GM18870 (cell line): ENCODE results near the gene MICAL2.

Experiments
- ATAC-seq: cut with Tn5 transposase; IDR thresholded peaks from one replicate; pipeline ENCODE4 v1.9.1; 2021; ENCODE audit warnings: moderate library complexity; ENCODE audit not compliant: unreplicated experiment

The MICAL2 gene

DNA sequence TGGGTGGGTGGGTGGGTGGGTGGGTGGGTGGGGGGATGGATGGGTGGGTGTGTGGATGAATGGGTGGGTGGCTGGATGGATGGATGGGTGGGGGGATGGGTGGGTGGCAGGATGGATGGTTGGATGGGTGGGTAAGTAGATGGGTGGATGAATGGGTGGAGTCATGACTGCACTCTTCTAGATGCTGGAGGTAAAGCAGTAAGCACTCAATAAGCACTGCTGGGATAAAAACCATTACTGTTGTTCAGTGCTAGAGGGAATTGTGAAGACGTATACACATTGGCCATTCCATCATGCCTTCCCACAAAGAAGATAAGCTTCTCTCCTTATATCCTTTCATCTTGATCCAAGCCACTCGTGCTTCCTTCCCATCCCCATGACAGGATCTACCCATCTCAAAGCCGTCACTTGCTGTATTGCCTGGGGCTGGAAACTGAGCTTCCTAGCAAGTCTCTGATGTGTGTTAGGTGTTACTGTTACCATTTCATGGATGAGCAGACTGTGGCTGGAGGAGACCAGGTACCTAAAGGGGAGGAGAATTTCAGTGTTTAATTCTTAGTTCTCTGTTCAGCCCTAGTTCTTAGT lies 74.8 kb downstream of the MICAL2 start:
- no peak for ATAC-seq

DNA sequence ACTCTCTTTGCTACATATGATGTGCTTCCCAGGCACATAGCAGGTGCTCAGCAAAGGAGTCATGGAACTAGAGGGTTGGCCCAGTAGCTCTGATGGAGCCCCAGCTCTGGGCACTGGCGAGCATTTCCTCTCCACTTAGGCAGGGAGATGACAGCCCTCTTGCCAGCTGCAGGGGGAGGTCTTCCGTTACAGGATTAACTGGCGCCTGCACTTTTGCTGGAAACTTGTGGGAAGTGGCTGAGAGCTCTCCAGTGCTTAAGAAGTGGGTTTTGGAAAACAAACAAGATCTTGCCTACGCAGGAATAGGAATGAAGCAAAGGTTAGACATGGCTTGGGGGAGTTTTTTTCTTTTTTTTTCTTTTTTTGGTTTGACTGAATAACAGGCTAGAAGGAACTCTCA lies 75.5 kb downstream of the MICAL2 start:
- no peak for ATAC-seq

DNA sequence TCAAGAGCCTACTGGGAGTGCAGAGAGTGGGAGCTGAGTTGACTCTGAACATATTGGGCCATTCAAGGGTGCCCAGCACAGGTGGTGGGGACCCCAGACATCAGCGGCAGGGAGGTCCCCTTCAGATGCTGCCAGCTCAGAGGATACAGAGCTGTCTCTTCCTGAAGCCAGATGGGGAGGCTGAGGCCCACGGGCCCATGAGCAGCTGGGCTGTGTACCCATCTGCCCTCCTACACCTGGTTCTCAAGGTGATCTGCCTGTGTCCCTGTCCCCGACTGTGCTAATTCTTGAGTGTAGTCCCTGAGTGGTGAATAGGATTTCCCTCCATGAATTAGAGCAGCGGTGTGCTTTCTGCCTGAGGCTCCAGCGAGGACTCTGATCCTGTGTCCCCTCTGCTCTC lies 76.3 kb downstream of the MICAL2 start:
- no peak for ATAC-seq

DNA sequence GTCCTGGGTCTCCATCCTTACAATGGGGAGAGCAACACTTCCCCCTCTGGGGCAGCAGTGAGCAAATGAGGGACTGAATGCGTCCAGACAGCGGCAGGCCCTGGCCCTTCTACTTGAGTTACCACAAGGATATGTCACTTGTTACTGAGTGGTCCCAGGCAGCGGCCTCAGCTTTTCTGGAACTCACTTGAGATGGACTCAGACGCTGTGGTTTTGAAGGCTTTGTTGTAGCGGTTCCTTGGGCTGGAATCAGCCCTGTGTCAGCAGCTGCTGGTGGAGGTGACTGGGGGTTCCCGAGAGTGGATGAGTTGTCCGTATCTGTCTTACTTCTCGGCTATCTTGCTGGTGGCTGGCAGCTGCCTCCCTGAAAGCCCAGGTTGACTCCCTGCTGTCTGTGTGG lies 77.0 kb downstream of the MICAL2 start:
- ATAC-seq, result no peak

DNA sequence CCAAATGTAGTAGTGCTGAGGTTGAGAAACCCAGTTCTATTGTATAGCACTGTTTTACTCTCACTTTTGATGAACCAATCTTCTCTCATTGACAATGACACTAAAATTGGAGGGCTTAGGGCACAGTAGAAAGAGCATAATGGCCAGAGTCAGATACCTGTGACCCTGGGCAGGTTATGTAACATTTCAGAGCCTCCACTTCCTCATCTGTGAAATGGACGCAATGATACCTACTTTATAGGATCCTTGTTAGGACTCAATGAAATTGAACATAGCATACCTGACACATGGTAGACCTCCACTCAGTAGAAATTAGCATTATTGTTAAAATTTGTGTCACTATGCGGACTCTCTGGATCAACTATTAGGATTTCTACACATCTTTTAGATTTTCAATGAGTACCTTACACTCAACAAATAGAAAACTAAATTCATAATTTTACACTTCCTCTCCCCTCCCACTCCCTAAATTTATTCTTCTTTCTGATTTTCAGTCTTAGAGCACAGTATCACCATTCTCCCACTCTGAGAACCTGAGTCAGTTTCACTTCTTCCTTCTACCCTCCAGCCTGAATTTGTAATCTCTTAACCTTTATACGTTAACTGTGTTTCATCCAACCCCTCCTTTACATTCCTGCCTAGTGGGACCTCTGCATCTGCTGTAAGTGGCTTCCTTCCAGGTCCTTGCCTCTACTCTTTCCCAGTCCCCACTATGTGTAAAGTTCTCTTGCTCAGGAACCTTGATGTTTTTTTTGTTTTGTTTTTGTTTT lies 78.3 kb downstream of the MICAL2 start:
- peak; percentile 81 for ATAC-seq

DNA sequence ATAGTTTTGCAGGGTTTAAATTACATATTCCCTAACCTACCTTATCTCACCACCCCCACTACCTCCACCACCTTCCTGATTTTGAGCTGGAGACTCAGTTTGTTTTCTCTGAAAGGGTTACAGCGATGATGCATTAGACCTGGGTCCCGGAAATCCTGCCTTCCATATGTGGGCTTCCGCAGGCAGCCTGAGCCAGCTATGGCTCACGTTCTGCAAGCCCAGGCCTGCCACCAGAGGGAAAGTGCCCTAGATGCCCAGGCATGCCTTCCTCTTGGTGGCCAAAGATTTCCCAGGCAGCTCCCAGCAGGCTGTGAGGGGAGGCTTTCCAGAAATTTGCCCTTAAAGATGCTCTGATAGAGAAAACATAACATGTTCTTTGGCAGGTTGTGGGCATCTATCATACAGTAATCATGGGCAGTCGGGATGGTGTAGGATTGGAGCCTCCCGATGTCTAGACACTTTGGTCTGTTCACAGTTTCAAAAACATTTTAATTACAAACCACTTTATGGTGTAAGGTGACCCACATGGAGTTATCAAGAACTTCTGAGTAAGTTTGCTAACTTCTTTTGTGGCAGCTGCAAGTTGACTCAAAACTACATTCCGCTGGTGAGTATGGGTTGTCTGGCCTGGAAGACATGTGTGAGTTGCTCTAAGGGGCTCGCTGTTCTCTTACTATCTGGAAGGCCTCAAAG lies 79.3 kb downstream of the MICAL2 start:
- ATAC-seq, result no peak

DNA sequence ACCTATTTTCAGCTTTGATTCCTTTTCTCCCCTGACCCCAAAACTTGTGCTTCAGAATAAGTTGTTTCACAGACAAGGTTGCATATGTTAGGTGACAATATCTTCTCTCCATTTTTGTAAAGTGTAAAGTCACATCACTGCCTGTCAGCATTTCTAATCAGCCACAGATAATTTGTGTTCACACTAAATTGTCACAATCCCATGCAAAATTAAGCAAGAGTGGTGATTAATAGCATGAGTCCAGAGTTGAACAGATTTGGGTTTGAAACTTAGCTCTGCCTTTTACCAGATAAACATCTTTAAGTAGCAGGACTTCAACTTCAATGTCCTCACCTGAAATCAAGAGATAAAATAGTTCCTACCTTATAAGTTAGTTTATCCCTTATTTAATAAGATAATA lies 80.1 kb downstream of the MICAL2 start:
- no peak for ATAC-seq

DNA sequence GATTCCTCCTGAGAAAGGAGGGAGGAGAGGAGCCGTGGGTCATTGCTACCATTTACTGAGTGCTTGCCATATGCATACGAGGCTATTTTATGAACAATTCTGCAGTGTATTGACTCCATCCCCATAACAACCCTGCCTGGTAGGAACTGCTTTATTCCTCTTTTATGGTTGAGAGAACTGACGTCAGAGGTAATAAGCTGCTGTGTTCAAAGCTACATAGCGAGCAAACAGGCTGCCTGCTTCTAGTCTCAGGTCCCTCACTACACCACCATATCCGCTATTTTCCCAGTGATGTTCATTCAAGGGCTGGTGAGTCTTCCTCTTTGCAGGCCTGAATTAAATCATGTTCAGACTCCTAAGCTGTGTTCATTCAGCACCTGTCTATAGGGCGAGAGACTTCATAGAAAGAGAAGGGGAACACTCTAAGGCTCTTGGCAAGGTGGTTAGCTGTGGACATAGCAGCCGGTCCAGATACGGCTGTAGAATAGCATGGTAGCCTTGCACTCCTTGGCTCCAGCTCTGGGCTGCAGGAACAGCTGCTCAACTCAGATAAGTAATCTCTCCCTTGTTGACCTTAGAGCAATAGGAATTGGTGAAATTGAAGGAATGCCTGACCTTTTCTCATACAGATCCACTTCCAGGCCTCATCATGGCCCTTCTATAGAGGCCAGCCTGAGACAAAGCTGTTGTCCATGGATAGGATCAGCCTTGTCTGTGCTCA lies 82.6 kb downstream of the MICAL2 start:
- no peak for ATAC-seq

DNA sequence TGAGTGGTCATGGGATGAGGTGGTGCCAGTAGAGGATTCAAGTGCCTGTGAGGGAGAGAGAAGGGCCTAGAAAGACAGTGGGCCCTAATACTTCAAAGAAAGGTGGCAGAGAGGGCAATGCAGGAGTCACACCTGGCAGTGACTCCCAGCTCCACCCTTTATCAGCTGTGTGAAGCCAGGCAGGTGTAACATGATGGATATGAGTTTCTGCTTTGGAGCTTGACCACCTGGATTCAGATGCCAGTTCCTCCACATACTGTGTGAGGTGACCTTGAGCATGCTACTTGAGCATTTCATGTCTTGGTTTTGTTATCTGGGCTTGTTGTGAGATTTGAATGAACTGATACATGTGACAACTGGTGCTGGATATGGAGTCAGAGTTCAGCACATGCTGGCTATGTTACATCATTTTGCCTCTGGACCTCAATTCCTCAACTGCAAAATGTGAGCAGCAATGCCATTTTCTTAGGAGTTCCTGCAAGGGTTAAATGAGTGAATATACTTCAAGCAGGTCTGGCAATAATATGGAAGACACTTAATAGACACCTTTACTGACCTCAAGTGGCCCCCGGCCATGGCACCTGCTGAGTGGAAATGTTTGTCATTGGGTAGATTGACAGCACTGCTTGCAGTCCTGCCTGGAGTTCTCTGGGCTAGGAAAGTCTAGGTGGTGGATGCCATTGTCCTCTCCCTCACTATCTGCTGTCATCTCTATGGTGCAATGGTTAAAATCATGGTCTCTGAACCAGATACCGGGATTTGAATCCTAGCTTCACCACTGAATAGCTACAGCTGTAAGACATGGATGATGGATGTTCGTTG lies 83.3 kb downstream of the MICAL2 start:
- no peak for ATAC-seq

DNA sequence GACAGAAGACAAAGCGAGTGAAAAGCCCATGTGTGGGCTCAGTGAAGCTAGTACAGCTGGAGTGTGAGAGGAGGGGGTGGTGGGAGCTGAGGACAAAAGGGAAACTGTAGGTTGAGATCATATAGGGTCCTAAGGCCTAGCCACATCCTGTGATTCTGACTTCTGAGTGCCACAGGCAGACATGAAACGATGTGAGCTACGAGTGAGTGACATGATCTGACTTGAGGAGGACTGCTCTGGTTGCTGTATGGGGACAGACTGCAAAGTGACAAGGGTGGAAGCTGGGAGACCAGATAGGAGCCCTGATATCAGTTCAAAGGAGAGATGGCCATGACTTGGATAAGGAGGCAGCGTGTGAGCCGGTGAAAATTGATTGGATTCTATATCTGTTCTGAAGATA lies 85.4 kb downstream of the MICAL2 start:
- peak; percentile 75 for ATAC-seq

DNA sequence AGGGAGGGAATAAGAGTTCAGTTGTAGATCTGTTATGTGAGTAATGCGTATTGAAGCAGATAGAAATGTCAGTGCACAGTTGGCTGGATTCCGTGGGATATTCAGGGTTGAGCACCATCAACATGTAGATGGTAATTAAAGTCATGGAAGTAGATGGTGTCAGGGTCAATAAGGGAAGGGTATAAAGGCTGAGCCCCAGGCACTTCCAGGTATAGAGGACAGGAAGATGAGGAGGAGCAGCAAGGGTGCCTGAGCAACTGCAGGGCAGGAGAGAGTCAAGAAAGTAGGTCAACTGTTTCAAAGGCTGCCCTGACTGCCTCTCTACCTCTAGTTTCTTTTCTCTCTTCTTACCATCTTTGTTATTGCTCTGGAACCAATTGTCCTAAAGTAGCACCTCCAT lies 85.9 kb downstream of the MICAL2 start:
- ATAC-seq, result no peak

DNA sequence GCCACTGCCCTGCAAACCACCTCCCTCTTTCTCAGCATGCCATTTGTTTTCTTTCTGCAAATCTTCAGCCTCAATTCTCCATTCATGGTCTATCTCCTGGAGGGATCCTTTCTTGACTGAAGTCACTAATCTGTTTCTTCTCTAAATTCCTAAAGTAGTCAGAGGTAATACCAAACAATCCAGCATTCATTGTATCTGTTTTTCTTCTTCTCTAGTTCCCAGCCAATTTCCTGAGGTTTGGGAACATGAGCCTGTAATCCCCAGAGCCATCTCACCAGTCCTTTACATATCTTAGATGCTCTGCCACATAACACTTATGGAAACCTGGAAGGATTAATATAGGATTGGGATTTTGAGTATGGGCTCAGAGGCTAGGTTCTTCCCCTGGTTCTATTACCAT lies 86.5 kb downstream of the MICAL2 start:
- ATAC-seq, result no peak

DNA sequence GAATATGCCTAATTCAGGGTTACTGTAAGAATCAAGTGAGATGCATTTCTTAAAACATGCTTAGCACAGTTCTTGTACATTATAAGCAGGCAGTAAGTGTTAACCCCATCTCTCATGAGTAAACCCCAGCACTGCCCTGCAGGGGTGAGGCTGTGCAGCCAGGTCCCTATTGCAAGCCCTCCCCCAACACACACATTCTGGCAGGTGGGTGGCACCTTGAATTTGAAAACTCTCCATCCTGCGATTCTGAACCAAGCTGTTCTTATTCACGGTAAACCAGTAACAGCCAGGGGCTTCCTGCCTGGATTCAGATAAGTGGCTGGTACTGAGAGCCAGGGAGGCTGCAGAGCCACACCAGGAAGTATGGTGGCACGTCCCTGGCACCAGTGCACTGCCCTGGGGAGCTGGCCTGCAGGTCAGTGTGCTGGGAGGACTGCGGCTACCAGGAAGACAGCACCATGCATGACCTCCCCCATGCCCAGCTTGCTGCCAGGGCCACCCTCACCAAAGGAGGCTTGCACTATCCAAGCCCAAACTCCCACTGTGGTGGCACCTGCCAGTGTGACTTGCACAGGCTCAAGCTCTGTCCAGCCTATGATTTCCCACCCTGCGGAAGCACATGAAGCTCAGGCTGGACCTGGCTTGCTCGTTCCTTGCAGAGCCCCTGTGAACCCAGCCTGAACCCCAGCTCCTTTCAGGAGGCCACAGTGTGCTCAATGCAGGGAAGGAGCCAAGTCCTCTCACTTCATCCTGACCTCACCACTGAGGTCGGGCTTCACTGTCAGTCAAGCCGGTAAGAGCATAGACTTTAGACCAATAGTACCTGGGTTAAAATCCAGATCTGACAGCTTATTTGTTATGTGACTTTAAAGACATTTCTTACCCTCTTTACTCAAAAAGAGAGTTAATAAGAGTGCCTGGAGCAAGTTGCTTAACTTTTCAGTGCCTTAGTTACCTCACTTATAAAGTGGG lies 88.1 kb downstream of the MICAL2 start:
- ATAC-seq, result no peak

DNA sequence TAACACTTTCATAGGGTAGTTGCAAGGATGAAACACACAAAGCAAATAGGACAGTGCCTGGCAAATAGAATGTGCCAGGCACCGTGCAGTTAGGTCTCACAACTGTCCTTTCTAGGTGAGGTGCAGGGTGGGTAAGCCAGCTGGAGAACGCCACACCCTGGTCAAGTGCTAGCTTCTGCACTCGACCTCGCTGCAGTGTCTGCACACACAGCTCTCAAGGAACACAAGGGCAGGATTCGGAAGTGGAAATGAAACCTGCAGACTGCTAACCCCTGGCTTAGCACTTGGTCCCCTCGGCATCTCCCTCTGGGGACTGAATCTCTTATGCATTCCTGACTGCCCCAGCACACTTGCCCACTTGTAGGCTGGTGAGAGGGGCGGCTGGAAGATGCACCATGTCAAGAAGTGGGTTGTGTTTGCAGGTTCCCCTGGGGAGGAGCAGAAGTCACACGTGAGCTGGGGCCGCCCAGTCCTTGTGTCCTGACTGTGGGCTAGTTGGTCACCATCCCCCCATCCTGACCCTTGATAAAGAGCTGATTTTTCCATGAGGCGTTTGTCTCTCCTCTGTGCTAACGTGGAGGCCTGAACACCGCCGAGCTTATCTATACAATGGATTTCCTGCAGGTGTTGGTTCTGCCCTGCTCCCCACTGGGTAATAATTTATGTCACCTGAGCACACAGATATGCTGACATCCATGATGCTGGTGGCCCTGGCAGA lies 89.0 kb downstream of the MICAL2 start:
- no peak for ATAC-seq

DNA sequence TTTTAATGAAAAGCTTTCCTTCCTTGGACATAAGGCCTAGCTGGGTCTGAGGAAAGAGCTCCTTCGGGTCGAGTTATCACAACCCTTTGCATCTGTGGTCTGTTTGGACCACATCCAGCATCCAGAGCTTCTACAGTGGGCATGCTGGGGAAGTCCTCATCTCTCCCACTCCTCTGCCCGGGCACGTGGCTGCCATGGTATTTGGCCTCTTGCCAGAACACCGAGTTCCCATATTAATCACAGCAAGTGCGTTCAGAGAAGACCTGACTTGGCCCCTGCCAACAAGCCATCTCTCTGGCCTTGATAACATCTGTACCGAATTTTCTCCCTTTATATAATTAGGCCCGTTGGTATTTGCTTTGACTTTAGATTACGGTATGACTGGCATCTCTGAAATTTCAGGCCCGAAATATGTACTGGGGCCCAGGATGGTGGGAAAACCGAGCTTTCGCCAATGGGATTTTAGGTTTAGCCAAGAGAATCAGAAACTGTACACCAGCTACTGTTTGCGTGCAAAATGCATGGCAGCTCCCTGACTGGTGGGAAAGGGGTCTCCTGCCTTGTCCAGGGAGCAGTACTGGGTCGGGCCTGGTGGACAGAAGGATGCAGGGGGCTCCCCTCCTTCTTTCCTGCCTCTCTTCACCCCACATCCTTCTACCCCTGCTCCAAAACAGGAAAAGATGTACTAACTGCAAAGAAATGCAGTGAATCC lies 90.0 kb downstream of the MICAL2 start:
- ATAC-seq, result no peak

DNA sequence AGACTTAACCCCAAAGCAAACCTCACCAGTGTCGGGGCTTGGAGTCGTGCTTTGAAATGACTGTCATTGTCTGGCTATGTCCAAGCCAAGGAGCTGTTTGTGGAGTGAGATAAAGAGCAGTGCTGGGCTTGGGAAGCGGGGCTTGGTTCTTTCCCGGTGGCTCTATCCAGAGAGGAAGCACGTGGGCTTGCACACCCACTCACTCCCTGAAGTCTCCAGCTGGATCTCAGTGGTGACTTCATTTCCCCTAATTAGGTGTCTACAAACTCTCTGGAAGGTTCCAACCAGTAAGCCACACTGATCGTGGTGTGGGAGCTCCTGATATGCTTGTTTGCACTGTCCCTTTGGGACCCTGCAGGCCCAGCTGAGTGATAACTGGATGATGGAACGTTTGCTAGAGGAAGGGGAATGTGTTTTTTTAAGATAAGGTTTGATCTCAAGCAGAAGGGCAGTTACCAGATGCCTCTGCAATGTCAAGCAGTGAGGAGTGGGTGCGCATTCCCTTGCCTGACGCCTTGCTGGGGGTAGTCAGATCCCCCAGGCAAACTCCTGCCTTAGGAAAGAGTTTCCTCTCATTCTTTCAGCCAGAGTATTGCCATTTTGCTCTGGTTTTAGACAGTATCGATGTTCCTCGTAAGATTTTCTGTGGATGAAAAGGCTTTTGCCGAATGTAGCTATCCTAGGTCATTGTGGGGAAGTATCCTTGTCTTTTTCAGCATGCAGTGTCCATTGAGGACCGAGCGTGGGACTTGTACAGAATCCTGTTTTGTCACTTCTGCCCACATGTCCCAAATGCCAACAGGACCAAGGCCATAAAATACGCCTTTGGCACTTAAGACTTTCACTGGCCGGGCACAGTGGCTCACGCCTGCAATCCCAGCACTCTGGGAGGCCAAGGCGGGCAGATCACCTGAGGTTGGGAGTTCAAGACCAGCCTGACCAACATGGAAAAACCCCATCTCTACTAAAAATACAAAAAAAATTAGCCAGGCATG lies 90.9 kb downstream of the MICAL2 start:
- ATAC-seq, result no peak

DNA sequence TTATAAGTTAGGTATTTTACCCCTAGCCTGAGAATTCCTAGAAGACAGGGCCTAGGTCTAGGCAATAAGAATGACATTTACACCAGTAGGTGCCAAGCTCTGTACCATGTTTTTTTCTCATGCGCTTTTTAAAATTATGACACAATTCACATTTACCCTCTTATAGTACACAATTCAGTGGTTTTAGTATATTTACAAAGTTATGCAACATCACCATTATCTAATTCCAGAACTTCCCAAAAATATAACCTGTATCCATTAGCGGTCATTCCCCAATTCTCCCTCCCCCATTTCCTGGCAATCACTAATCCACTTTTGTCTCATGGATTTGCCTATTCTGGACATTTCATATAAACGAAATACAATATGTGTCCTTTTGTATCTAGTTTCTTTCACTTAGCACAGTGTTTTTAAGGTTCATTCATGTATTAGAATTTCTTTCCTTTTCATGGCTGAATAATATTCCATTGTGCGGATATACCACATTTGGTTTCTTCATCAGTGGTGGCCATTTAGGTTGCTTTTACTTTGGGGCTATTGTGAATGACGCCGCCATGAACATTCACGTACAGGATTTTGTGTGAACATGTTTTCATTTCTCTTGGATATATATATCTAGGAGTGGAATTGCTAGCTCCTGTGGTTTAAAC lies 92.4 kb downstream of the MICAL2 start:
- ATAC-seq, result no peak
